Measurements from ENCODE around the gene CLCA2.

DNA sequence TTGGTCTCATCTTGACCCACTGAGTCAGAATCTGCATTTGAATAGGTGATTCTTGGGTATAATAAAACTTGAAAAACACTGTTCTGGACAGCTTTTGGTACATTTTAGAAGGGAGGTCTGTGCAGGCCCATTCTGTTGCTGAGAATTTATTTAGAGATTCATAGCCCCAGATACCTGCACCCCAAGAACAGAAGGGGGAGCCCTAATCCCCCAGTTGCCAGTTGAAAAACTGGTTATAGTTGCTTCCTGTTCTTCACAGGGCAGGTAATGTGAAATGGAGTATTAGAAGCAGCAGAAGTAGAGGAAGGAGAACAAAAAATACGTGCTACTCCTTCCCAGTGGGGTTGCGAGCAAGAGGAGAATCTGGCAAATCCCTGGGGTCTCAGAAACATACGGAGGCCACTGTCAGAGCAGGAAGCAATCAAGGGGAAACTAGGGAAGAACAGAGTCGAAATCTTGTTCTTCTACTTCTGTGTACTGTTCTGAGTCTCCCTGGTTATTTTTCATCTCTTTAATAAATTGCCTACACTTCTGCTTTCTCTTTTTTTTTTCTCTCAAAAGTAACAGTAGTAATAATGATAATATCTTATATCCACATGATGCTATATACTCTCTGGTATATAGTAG, 4.6 kb upstream of the CLCA2 start:
- TF ChIP-seq, protein P1, sequence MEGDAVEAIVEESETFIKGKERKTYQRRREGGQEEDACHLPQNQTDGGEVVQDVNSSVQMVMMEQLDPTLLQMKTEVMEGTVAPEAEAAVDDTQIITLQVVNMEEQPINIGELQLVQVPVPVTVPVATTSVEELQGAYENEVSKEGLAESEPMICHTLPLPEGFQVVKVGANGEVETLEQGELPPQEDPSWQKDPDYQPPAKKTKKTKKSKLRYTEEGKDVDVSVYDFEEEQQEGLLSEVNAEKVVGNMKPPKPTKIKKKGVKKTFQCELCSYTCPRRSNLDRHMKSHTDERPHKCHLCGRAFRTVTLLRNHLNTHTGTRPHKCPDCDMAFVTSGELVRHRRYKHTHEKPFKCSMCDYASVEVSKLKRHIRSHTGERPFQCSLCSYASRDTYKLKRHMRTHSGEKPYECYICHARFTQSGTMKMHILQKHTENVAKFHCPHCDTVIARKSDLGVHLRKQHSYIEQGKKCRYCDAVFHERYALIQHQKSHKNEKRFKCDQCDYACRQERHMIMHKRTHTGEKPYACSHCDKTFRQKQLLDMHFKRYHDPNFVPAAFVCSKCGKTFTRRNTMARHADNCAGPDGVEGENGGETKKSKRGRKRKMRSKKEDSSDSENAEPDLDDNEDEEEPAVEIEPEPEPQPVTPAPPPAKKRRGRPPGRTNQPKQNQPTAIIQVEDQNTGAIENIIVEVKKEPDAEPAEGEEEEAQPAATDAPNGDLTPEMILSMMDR (IDR thresholded peaks at IDR 0.05; ENCODE audit: extremely low read depth in 1 of 2, insufficient read depth in 1 of 2, low read depth in 1 of 2, low read length in 2 of 2) = peak; percentile 6 to 35
- no peak for TF ChIP-seq POLR2A (IDR thresholded peaks at IDR 0.05; ENCODE audit: low read depth, low read length)
- TF ChIP-seq EZH2 (IDR thresholded peaks at IDR 0.05; ENCODE audit: borderline replicate concordance, low read depth, low read length, severe bottlenecking) = no peak
